Inferior parietal cortex (tissue), 1 donor: ENCODE measurements around the gene SFXN1.
"Not testable (repeated sequence)": the region's sequence is repeated elsewhere in the genome, so short reads cannot be mapped to it uniquely, and the experiment has no call there.

ENCODE experiments used
- DNase-seq: peaks from one replicate; pipeline ENCODE4 v3.0.0-alpha.2; 2016; ENCODE audit errors: extremely low spot score

Gene SFXN1, protein sequence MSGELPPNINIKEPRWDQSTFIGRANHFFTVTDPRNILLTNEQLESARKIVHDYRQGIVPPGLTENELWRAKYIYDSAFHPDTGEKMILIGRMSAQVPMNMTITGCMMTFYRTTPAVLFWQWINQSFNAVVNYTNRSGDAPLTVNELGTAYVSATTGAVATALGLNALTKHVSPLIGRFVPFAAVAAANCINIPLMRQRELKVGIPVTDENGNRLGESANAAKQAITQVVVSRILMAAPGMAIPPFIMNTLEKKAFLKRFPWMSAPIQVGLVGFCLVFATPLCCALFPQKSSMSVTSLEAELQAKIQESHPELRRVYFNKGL

DNA sequence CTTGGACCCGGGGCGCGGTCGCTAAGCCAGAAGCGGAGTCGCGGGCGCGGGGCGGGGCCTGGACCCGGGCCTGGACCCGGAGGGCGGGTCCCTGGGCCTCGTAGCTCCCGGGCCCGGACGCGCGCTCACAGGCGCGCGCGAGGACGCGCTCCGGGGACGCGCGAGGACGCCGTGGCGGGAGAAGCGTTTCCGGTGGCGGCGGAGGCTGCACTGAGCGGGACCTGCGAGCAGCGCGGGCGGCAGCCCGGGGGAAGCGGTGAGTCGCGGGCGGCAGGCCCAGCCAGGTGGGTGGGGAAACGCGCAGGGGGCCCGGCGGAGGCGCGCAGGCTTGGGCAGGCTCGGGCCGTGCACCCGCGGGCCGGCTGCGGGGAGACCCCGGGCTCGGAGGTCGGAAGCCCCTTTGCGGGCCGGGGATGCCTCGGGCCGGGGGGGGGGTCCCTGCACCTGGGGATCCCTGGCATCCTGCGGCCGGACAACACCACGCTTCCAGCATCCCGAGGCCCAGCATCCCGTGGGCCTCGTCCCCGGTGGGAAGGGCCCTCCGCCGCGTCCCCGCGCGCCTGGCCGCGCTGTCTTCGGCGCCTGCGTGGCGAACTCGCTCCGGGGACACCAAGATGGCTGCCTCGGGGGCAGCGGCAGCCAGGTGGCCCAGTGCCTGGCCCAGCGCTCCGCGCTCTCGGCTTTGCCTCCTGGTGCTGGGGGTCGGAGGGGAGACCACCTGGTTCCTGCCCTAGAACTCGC is at the start of gene SFXN1:
TSS of gene SFXN1 (plus strand) at position 177 of the 741 bp plus-strand sequence. CDS start 13,544 bp downstream, outside the sequence.
- peak; percentile 79 for DNase-seq

DNA sequence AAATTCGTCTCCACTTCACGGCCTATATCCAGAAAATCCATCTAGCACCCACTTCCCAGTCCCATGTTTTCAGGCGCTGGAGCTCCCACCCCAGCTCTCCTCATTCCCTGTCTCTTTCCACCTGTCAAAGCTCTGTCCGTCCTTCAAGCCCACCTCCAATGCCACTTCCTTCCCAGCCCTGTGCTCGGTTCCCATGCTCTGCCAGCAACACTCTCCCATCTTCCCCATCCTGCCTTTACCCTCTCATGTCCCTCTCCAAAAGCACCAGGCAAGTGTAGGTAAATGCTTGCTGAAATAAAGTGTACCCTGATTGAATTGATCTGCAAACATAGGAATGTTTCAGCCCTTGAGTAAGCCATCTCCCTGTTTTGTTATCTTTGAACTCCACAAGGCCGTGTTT is 43.6 kb upstream of the SFXN1 start:
- no peak for DNase-seq

DNA sequence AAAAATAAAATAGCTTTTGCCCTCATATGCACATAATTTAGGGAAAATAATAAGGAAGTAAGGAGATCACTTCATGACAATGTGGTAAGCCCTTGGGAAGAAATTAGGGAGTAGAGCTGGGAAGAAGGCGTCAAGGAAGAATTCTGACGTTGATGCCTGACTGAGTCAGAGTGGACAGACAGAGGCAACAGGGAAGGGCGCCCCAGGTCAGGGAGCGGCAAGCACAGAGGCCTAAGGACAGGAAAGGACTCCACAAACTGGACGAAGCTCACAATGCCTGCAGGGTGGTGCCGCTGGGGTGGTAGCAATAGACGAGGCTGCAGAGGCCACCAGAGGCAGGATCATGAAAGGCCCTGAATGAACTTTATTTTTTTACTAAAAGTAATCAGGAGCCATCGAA is 42.0 kb upstream of the SFXN1 start:
- DNase-seq, result no peak

DNA sequence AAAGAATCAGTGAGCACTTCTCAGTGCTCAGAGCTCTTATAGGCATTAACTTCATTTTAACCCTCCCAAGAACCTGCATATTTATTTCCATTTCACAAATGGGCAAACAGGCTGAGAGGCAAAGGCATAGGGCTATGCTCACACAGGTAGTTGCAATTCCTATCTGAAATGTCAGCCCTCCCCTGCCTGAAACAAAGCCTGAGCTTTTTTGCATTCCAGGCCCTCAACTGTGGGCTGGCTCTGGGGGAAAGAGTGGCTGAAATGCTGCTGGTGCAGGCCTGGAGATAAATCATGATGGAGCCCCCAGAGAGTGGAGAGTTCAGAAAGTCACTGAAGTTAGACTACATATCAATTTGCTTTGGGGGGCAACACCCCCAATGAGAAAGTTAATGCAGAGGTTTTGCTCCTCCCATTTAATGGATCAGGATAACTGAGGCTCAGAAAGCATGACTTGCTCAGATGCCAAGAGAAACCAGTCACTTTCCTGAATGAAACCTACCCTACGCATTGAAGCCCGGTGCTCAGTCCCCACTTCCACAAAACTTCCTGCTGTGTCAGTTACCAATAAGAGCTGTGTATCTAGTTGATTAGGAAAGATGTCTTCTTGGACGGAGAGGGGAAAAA is 40.0 kb upstream of the SFXN1 start:
- DNase-seq, result no peak

DNA sequence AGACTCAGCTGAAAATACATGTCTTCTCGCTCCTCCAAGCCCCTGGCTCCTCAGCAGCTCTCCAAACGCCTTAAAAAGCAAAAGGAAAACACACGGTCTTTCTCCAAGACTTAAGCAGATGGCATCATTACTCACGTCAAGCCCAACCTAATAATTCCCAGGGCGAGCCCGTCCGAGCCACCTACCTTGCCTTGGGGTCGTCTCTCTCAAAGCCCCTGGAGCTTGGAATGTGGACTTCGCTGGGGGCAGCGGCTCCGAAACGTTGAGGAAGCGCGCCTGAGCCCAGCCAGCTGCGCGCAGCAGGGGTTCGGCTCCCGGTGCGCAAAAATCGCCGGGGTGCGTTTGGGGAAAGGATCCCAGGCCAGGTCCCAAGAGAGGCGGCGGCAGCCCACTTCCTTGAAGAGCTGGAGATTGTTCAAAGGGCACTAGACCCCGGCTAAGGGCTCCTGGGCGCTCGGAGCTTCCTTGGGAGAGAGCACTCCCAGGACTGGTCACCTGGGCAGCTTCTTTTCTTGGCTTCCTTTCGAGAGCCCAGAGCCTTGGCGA is 34.8 kb upstream of the SFXN1 start:
- DNase-seq, result no peak

DNA sequence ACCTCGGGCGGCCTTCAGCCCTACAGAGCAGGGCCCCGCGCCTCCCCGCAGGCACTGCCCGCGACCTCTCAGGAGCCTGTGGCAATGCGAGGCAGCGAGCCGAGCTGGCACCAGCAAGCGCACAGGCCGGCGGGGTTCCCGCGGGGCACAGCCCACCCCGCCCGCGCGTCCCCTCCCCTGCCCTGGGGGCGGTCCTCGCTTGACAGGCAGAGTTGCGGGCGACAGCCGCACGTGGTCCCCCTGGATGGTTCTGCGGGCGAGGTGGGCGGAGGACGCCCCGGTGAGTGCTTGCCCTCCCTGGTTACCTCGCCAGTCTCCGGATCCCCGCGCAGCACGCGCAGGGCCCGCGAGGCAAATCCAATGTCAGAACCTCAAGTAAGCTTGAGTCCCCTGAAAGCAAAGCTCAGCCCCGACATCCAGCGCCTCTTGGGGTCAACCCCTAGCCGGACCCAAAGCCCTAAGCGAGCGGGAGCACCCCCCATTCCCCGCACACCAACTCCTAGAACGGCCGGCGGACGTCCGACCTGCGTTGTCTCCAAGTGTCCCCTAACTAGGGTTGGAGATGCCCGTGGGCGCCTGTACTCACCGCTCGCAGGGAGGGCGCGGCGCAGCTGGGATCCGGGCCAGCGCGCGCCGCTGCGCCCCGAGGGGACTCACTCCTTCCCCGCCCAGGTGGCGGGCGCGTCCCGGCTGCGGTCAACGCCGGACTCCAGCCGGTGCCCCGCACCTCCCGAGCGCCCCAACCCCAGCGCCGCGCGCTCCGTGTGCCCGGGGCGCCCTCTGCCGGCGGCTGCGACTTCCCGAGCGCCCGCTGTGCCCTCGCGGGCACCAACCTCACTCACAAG is 34.1 kb upstream of the SFXN1 start, which contains the start of gene DRD1:
TSS of gene DRD1 (minus strand) at position 123 of the 845 bp plus-strand sequence. CDS start 1,083 bp downstream, outside the sequence.
- DNase-seq, result peak; percentile 67

DNA sequence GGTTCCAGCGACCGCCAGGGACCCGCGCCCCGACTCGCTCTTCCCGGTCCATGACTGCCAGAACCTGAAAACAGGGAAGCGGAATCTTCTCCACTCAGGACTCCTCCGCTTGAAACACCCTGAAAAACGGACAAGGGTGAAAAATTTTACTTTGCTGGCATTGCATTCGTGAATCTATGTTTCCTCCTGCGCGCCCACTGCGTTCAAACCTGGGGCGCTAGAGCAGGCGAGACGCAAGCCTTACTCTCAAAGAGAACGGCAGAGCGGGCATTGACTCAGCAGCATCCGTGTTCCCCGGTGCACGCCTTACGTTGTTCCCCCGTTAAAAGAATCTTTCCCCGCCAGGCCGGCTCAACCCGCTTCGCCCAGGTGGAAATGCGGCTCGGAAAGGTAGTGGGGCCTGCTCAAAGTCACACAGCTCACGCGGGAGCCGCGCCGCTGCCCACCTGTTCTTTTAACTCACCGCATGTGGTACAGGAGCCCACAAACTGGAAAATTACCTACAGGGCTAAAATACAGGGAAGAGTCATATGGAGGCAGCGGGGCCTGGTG is 33.4 kb upstream of the SFXN1 start:
- no peak for DNase-seq

DNA sequence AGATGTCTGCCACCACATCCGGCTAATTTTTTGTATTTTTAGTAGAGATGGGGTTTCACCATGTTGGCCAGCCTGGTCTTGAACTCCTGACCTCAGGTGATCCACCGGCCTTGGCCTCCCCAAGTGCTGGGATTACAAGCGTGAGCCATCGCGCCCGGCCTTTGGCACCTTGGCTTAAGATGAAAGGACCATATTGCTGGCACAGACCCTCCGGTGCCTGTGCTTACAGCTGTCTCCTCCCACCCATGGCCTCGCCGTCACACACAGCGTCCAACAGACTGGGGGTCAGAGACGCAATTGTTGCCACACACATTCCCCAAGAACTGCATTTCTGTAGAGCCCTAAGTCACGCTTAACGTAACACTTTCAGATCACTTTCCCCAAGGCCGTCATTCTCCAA is 32.0 kb upstream of the SFXN1 start:
- not testable (repeated sequence) for DNase-seq

DNA sequence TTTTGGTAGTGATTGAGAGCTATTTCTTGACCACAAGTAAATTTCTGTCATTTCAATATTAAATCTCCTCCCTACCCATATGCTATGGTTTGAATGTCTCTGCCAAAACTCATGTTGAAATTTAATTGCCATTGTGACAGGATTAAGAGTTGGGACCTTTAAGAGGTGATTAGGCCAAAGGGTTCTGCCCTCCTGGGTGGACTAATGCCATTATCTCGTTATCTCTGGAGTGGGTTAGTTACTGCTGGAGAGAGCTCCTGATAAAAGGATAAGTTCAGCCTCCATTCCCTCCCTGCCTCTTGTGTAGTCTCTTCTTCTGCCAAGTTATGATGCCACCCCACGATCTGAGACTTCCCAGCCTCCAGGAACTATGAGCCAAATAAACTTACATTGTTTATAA is 30.8 kb upstream of the SFXN1 start:
- no peak for DNase-seq

DNA sequence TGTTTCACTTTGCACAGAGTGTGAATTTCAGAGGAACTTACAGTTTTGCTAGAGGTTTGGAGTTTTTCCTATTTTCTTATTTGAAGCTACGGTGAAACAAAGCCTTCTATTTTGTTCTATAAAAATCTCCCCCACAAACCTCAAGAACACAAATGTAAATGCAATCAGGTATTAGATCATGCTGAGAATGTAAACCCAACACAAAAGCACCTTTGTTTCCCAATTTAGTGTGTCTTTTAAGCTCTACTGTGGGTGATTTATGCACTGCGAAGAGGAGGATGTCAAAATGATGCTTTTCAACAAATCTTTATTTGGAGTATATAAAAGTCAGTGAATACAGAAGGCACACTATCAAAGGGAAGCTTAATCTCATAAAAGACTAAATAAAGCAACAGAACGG is 30.1 kb upstream of the SFXN1 start:
- no peak for DNase-seq

DNA sequence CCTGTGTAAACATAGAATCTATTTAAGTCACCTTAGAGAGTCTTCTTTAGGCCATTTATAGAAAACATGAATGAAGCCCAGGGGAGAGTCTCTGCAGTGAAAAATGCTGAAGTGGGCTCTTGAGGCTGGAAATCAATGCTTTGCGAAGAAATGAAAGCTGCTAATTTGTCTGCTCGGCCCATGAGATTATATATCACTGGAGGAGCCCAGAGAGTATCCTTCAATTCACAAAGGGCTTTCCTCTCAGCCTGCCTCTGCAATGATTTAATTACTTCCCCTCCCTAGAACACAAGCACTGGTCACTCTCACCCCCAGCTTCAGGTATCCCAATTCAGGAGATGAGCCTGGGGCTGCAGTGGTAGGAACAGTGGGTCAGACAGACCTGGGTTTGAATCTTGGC is 26.2 kb upstream of the SFXN1 start:
- DNase-seq, result no peak

DNA sequence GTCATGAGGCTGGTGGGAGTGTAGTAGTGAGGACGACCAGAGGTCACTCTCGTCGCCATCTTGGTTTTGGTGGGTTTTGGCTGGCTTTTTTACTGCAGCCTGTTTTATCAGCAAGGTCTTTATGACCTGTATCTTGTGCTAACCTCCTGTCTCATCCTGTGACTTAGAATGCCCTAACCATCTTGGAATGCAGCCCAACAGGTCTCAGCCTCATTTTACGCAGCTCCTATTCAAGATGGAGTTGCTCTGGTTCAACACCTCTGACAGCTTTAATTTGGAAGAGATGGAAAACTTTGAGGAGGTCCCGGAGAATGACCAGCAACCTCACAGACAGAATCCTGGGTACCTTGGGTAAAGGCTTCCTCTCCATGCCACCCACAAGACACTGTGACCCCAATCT is 24.0 kb upstream of the SFXN1 start:
- not testable (repeated sequence) for DNase-seq

DNA sequence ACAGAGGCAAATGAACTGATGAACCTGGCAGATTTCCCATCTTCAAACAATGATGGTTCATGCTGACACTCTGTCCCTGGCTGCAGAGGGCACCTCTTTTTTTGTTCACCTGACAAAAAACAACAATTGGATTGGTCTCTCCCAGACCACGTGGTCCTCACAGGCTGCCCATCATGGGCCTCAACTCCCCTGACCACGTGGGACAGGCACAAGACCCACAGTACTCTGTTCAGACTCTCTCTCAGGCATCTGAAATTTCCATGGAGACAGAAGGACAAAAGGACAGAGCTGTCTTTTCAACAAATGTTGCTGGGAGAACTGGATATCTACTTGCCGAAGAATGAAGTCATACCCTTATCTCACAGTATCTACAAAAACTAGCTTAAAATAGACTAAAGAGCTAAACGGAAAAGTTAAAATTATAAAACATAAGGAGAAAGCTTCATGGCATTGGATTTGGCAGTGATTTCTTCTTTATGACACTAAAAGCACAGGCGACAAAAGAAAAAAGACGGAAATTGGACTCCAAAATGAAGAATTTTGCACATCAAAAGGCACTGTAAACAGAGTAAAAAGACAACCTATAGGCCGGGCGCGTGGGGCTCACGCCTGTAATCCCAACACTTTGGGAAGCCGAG is 22.1 kb upstream of the SFXN1 start:
- no peak for DNase-seq

DNA sequence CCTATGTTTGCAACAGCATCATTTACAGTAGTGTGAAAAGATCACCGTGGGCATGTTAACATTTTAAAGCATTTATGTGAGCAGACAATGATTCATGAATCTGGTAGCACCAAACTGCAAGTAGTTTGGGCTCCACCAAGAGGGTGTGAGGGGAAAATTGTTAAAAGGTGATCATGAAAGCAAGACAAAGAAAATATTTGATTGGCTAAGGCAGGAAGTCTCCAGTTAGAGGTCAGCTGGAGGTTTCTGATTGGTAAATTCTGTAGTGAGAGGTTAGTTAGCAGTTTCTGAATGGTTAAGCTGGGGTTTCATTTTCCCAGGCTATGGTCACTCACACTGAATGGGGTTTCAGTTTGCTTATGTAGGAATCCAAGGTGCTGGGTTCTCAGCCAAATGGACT is 20.9 kb upstream of the SFXN1 start:
- no peak for DNase-seq

DNA sequence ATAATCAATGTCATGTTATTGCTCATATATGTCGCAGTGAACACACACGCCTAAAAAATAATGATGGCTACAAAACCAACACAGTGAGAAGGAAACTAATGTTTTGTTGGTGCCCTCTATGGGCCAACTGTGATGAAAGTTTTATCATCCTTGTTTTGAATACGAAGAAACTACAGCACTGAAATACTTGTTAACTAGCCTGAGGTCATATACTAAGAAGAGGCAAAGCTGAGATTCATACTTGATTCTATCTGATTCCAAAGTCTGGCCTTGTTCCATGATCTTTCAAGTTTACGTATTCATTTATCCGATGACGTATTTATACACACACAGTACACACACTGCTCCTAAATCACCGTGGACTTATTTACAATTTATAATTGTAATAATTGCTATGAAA is 18.2 kb upstream of the SFXN1 start:
- no peak for DNase-seq

DNA sequence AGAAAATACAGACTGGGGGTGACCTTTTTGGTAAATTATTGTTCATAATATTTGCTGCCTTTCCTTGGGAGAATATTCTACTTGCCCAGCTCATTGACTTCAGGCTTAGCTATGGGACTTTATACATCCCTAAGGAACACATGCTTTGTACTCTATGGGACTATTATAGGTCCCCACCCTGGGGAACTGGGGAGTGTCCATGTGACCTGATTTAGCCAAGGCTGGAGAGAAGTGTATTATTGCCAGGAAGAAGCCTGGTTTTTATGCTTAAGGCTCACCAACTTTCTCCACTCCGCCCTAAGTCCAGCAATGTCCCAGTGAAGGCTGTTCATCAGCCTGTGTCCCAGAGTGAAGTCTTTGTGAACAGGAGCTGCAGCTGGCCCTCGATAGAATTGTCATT is 17.8 kb upstream of the SFXN1 start:
- DNase-seq, result no peak

DNA sequence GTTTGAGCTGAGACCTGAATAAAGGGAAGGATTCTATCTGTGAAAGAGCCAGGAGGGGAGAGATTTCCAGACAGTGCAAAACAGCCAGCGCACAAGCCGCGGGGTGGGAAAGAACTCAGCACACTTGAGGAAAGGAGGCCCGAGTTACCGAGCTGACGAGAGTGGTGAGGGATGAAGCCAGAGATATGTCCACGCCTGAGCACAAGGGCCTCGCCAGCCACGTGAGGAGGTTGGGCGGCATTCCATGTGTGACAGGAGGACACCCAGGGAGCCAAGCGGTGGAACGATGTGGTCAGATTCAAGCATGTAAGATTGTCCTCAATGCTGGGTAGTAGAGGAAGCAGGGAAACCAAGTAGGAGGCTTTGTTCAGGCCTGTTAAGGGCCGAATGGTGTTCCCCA is 17.0 kb upstream of the SFXN1 start:
- DNase-seq, result no peak

DNA sequence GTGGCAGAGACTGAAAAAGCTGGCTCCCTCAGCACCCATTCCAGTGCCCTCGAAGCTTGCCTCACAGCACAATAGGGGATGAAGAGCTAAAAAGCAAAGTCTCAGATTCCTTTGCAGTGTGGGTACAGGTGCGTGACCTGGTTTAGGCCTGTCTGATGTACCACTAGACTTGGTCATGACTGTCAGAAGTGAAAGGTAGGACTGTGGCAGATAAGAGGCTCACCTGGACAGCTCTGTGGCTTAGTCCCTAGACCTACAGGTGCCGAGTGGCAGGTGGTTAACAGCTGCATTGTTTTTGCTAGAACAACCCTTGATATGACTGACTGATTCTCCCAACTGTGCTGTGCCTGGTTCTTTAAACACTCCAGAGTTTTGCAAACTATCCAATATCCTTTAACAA is 14.7 kb upstream of the SFXN1 start:
- DNase-seq, result no peak

DNA sequence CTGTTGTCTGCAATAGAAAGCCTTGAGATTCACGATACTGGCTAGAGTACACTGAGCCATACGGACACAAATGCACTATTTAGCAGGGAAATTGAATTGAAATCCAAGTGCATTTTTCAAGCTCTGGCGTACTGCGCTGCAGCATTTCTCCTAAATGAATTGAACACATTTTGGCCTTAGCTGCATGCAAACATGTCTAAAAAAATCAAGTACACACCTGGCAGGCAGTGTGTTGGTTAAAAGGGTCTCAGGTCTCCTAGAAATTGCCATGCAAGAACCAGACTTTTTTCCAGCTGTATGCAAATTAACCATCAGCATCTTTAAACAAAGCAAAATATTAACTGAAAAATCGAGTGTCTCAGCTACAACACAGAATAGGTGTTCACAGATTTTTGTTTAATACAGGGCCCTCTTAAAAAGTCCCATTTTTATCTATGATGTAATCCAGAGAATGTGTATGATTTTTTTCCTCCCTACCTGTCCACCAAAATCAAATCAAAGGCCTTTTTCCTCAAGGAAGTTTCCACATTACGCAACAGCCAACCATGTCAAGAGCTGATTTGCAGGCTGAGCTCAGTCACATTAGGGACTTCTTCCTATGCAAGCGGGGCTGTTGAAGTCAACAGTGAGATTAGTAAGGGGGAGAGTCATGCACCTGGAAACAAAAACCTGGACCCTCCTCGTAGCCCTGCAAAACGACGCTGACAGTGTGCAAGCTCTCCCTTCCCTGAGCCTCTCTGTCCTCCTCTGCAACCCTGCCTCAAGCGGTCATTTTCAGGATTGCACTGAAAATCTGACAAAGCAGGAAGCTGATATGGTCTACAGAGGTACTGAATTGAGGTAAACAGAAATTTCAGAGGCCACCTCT is 14.1 kb upstream of the SFXN1 start:
- DNase-seq, result peak; percentile 74

DNA sequence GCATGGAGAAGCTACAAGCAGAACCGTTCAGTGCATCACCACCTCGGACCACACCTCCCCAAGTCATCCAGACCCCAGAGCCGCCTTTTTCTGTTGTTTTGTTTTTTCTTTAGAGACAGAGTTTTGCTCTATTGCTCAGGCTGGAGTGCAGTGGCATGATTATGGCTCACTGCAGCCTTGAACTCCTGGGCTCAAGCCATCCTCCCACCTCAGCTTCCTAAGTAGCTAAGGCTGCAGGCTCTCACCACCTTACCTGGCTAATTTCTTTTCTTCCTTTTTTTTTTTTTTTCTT is 13.5 kb upstream of the SFXN1 start:
- no peak for DNase-seq
